ENCODE results near the gene NCK2. TPM values are rescaled to one million over a fixed set of nuclear protein-coding genes. Genes with fewer than 3 reads are reported as not detected.

Gene NCK2
- total and polyA plus RNA-seq, 2 of the 13 experiments (the other 11 are each of a cell fraction or from before 2014, with no cell fraction given) = 14.8 to 23.5 TPM

DNA sequence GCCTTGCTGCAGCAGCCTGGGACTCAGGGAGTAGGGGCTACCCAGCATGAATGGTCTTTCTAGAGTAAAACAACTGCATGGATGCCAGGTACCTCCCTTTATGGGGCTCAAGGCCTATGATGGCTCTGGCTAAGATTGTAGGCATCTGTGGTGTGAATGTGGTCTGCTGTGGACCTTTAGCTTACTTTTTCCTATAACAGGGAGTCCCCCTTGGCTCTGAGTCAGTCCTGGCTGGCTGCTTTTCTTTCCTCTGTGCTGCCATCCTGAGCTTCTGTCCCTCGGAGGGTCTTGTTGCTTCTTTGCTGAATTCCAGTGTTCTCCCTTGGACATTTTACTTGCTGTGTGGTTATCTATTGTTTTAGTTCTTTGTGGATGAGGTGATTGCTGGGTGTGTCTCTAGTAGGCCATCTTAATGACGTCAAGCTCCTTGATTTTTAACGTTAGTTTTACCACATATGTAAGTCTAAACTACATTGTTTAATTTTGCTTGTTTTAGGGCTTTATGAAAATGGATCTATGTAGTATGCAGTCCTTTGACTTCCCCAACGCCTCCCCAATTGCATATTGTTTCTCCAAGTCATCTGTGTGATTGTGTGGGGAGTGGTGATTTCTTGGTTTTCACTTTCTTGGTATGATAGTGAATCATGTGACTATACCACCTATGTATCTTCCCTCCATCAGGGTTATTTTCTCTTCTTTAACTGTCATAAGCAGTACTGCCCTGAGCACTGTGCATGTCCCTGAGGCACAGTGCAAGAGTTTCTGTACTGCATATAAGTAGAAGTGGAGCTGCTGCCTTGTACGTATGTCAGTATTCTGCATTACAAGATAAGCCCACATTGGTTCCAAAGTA lies 92.4 kb downstream of the NCK2 start (continued):
- no peak for TF ChIP-seq SNAPC4 (CRISPR knock-in tag; IDR thresholded peaks at IDR 0.05)

DNA sequence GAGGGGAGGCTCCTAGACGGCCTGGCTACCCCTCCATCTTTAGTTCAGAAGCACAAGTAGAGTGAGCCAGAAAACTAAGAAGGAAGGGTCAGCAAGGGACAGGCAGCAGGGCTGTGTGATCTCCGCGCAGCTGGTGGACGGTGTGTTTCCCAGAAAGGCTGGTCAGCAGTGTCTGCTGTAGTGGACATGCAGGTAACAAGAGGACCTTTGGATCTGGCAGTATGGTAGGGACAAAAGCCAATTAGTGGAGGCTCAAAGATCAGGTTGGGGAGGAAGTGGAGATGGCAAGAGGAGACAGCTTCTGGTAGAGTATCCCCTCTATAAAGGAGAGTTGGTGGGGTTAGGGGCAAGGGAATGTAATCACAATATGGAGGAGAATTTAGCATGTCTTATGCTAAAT lies 95.1 kb downstream of the NCK2 start:
- CTCF ChIA-PET (ENCODE audit: low intra/inter-chr PET ratio, low total read pairs) = no interaction called here
- Histone ChIP-seq H3K4me3 (replicated peaks in 1 of 3; ENCODE audit: insufficient read depth in 1 of 3, low read depth in 2 of 3, low read length in 3 of 3) (no peak overlapping the region), H3K9ac (ENCODE audit: insufficient read depth, low read depth, low read length) (no peak overlapping the region), H3K4me1 (ENCODE audit: insufficient read depth, low read length) (peaks cover 26% of the 10 kb centered on the region), H3K27ac (ENCODE audit: extremely low read length, insufficient read depth, low read length) (no peak overlapping the region), H3K4me2 (ENCODE audit: low read depth, low read length) (no peak overlapping the region), H2AFZ (ENCODE audit: low read length) (no peak overlapping the region), H3K36me3 (replicated peaks in 1 of 2; ENCODE audit: control insufficient read depth in 1 of 2, insufficient read depth in 2 of 2, low read length in 2 of 2) (no peaks in the 10 kb centered on the region), H3K9me3 (ENCODE audit: low read length) (peaks cover 8% of the 10 kb centered on the region), H3K79me2 (ENCODE audit: insufficient read depth, low read length) (peaks cover 7% of the 10 kb centered on the region), H3K27me3 (ENCODE audit: control insufficient read depth in 1 of 2, insufficient read depth in 2 of 2, low read length in 2 of 2) (no peaks in the 10 kb centered on the region), H4K20me1 (ENCODE audit: insufficient read depth, low read length) (no peaks in the 10 kb centered on the region)
- in situ Hi-C loops (cut with HindIII; ENCODE audit: extremely low pct_ligation_motif_present, low pct_unique_long_range_greater_than_20kb) = no loop called here
- FAIRE-seq (no peak), ATAC-seq (peak; percentile 56), DNase-seq (ENCODE audit: low spot score) (no peak)
- TF ChIP-seq ETV6 (CRISPR knock-in tag; conservative IDR thresholded peaks at IDR 0.05) = no peak
- 0 out of 2 replicates have a peak, but pooled peaks have one; percentile 44 for TF ChIP-seq ZBTB38 (CRISPR knock-in tag; IDR thresholded peaks at IDR 0.05)
- peak; percentile 60 for TF ChIP-seq HNF4A (CRISPR knock-in tag; IDR thresholded peaks at IDR 0.05)
- no peak for TF ChIP-seq HMG20A (CRISPR knock-in tag; IDR thresholded peaks at IDR 0.05; ENCODE audit: borderline replicate concordance)
- 0 out of 2 replicates have a peak, but pooled peaks have one; percentile 41 for TF ChIP-seq MIXL1 (CRISPR knock-in tag; IDR thresholded peaks at IDR 0.05)
- peak; percentile 22; the same call in 1 of the 2 replicates for TF ChIP-seq NCOR1 (IDR thresholded peaks at IDR 0.05; ENCODE audit: borderline replicate concordance, low read length)
- TF ChIP-seq ZNF44 (CRISPR knock-in tag; IDR thresholded peaks at IDR 0.05) = no peak
- intact Hi-C loops (cut with micrococcal nuclease; ENCODE audit: unreplicated experiment) = no loop called here
- BruUV-seq (replicated peaks) = no TSS peak
- POLR2A ChIA-PET = no interaction called here
- 92% methylated on average over 4 of the region's 4 CpGs for WGBS (ENCODE audit: low lambda C conversion rate)

Measured in HepG2 (cell line).